ENCODE data around the gene ITGA11.
"Not testable (repeated sequence)": the region's sequence is repeated elsewhere in the genome, so short reads cannot be mapped to it uniquely, and the experiment has no call there.

The ITGA11 gene

GRCh38 chr15:68407886-68408881 is 23.8 kb downstream of the ITGA11 start:
- DNase-seq = no peak

- DNase-seq = no peak
Measured at GRCh38 chr15:68407141-68407885, 24.6 kb downstream of the ITGA11 start.

GRCh38 chr15:68405378-68406250 is 26.3 kb downstream of the ITGA11 start:
- no peak for DNase-seq

GRCh38 chr15:68404056-68404798 is 27.7 kb downstream of the ITGA11 start:
- no peak for DNase-seq

GRCh38 chr15:68403161-68403941 is 28.6 kb downstream of the ITGA11 start:
- DNase-seq = no peak

- DNase-seq = no peak
Measured at GRCh38 chr15:68402432-68403160, 29.4 kb downstream of the ITGA11 start.

GRCh38 chr15:68401496-68402431 is 30.2 kb downstream of the ITGA11 start:
- DNase-seq = no peak

- DNase-seq = no peak
Measured at GRCh38 chr15:68400066-68400456, 31.9 kb downstream of the ITGA11 start.

- DNase-seq = no peak
Measured at GRCh38 chr15:68399096-68400065, 32.6 kb downstream of the ITGA11 start.

GRCh38 chr15:68397999-68398398 is 34.0 kb downstream of the ITGA11 start:
- not testable (repeated sequence) for DNase-seq

GRCh38 chr15:68396068-68396467 is 35.9 kb downstream of the ITGA11 start:
- no peak for DNase-seq

GRCh38 chr15:68391121-68391520 is 40.8 kb downstream of the ITGA11 start:
- no peak for DNase-seq

- DNase-seq = no peak
Measured at GRCh38 chr15:68389936-68390817, 41.8 kb downstream of the ITGA11 start.

- DNase-seq = no peak
Measured at GRCh38 chr15:68389041-68389930, 42.7 kb downstream of the ITGA11 start.

- DNase-seq = no peak
Measured at GRCh38 chr15:68387381-68388143, 44.4 kb downstream of the ITGA11 start.

Measured in NCI-H345 (cell line).